T-helper 1 cell treated with Interleukin-12 subunit alpha and Interleukin-12 subunit beta and Interleukin-4 antibody, amounts not matched to agents 30 ng/mL and 1 ng/mL, for 36 hours (primary cell): ENCODE results near the gene TPT1. TPM values are rescaled to one million over a fixed set of nuclear protein-coding genes. Genes with fewer than 3 reads are reported as not detected.
"Not testable (repeated sequence)": the region's sequence is repeated elsewhere in the genome, so short reads cannot be mapped to it uniquely, and the experiment has no call there.

Experiments used
- intact Hi-C: fragments of 100-400 bp; cut with micrococcal nuclease; formaldehyde crosslinking; loops from one replicate; pipeline ENCODE4 v1.15.1; 2024
- total RNA-seq: library from RNA; stranded (reverse); gene quantifications from 2 replicates; pipeline ENCODE4 v1.2.3, GENCODE V29; 2022

Gene TPT1
- 4,192 and 4,203 TPM in 2 replicates for total RNA-seq

DNA sequence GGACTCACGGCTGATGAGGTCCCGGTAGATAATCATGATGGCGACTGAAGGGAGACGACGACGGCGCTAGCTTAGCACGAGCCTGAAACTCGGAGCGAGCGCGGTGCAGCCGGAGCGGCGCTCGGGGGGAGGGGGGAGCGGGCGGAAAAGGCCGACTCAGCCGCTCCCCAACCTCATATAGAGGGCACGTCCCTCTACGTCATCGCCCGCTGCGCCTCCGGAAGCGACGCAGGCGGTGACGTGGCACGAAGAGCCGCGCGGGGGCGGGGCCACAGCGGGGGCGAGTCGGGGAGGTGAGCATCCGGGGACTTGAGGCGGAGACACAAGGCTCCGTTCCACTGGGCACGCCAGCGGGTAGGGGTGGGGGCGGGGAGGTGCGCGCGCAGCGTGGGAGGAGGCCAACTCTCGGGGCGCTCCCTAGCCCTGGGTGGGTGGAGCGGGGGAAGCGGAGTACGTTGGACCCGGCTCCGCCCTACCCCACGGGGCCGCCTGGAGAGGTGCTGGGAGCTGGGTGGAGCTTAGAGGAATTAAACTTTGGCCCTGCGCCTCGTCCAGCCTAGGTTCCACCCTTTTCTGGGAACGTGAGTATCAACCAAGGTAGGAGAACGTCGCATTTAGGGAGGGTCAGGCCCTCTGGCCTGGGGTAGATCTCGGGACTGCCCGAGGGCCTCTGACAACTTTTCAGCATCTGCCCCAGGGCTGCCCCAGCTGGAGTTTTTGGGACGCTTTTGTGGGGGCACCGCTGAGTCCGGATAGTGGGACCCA, at the start of gene TPT1:
Gene TPT1, minus strand, starts transcription at position 150 of the 765 bp plus-strand sequence. Its CDS starts 114 bp downstream, at position 36.
- intact Hi-C loops = loop anchor here (1.0 to 5.0 kb wide), 15 partner anchors 16 to 1456 kb away; partner anchors contain the start of genes COG3, ESD, GPALPP1 and GTF2F2

DNA sequence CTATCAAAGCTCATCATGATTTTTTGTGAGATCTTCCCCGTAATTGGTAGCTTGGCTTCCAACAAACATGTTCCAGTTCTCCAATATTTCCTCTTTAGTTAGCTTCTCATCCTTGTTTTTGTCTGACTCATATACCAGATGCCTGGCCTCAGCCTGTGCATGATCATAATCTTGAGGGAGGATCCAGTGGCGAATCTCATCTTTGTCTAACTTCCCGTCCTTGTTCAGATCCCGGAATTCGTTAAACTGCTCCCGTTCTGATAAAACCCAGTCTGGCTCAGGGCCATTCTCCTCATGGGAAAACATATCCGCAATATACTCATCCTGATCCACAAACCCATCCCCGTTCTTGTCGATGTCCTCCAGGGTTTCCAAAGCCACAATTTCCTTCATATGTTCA, 49.4 kb upstream of the TPT1 start:
- intact Hi-C loops = loop anchor here (10.0 kb wide), 1 partner anchor 784 kb away; no protein-coding TSS in a partner anchor

DNA sequence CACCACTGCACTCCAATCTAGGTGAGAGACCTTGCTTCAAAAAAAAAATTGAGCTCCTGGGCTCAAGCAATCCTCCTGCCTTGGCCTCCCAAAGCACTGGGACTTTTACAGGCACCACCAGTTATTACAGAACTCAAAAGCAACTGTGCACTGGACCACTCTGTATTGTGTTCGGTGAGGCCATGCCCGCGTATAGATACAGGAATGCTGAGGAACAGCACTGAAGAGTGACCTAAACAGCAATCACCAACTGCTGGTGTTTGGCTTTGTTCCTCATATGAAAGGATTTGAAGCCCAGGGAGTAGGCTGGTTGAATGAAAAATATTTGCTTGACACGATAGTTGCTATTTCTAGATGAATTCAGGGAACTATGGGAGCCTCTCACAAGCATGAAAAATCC, 47.7 kb upstream of the TPT1 start:
- intact Hi-C loops = no loop called here

DNA sequence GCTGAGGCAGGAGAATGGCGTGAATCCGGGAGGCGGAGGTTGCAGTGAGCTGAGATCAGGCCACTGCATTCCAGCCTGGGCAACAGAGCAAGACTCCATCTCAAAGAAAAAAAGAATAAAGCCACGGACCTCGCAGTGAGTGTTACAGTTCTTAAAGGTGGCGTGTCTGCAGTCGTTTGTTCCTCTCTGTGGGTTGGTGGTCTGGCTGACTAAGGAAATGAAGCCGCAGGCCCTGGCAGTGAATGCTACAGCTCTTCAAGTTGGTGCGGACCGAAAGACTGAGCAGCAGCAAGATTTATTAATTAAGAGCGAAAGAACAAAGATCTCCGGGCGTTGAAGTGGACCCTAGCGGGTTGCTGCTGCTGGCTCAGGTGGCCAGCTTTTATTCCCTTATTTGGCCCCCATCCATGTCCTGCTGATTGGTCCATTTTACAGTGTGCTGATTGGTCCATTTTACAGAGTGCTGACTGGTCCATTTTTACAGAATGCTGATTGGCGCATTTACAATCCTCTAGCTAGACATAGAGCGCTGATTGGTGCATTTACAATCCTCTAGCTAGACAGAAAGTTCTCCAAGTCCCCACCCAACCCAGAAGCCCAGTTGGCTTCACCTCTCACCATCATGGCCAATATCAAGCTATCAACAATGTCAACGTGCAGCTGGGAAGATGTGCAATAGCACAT, 46.1 kb upstream of the TPT1 start:
- intact Hi-C loops = not testable (repeated sequence)

DNA sequence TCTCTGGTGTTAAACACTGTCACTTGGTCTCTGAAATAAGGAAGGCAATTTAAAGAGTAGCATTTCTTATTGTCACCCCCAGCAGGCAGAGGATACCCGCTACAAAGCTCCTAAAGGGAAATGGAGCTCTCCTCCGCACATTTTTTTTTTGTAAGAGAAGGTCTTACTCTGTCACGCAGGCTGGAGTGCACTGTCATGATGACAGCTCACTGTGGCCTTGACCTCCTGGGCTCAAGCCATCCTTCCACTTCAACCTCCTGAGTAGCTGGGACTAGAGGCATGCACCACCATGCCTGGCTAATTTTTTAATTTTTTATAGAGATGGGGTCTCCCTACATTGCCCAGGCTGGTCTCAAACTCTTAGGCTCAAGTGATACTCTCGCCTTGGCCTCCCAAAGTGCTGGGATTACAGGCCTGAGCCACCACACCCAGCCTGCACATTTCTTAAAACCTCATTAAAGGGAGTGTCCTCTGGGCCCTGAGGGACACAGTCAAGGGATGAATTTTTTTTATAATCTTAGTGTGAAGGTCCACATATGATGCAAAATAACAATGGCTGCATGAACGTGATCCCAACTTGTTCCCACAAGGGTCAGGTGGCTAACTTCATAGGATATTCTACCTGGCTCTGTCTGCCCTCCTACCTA, 45.0 kb upstream of the TPT1 start:
- intact Hi-C loops = no loop called here

DNA sequence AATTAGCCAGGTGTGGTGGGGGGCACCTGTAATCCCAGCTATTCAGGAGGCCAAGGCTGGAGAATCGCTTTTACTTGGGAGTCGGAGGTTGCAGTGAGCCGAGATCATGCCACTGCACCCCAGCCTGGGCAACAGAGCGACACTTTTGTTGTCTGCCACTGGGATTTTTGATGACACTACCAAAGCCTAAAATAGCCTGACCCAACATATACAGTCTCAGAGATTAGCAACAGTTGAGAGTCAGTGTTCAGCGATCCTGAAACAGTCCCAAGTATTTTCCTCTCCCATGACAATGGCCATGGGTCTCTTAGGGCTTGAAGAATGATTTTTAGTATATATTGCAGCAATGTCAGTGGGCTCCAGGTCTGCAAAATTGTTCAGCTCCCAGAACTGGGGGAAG, 44.3 kb upstream of the TPT1 start:
- intact Hi-C loops = no loop called here

DNA sequence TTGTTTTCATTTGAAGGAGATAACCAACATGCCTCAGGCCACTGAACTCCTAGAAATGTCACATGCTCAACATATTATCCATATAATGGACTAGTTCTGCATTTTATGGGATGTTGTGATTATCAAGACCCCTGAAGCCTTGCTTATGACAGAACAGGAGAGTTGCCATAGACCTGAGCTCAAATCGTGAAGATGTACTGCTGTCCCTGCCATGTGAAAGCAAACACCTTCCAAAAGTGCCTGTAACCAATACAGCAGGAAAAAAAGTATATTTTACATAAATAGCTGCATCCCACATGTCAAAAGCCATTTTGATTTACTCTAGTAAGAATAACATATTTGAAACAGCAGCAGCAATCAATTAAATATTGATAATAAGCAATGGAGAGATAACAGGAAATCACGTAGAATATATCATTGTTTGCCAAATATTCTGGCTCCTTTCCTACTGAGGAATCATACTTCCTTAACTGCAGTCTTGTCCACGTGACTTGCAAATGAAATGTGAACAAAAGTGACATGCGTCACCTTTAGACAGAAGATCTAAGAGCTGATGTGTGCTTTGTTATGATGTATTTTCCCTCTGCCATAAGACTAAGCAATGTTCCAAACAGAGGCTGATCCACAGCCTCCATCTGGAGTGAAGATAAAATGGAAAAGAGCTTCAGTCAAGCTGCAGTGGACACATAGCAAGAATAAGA, 43.6 kb upstream of the TPT1 start:
- intact Hi-C loops = no loop called here

DNA sequence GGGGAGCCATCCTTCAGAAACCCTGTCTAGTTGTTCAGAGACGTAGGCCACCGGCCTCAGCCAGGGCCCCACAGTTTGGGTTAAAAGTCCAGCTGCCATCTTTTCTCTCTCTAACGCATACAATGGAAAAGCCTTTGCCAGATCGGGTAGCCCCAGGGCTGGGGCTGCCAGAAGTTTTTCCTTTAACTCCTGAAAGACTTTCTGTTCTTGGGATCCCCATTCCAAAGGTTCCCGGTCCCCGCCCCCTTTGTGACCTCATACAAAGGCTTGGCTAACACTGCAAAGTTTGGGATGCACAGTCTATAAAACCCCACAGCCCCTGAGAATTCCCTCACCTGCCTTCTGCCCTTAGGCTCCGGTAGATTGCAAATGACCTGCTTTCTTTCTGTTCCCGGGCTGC, 41.8 kb upstream of the TPT1 start:
- intact Hi-C loops = not testable (repeated sequence)

DNA sequence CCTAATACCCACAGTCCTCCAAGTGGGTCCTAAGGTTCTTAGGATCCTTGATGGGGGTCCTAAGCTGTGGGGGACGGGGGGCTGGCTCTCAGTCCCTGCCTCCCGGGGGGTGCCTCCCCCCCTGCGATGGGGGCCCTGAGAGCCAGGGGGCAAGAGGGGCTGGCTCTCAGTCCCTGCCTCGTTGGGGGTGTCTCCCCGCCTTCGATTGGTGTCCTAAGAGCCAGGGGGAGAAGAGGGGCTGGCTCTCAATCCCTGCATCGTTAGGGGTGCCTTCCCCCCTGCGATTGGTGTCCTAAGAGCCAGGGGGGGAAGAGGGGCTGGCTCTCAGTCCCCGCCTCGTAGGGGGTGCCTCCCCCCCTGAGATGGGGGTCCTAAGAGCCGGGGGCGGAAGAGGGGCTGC, 40.2 kb upstream of the TPT1 start:
- intact Hi-C loops = no loop called here

DNA sequence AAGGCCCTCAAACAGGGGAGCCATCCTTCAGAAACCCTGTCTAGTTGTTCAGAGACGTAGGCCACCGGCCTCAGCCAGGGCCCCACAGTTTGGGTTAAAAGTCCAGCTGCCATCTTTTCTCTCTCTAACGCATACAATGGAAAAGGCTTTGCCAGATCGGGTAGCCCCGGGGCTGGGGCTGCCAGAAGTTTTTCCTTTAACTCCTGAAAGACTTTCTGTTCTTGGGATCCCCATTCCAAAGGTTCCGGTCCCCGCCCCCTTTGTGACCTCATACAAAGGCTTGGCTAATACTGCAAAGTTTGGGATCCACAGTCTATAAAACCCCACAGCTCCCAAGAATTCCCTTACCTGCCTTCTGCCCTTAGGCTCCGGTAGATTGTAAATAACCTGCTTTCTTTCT, 39.7 kb upstream of the TPT1 start:
- intact Hi-C loops = not testable (repeated sequence)

DNA sequence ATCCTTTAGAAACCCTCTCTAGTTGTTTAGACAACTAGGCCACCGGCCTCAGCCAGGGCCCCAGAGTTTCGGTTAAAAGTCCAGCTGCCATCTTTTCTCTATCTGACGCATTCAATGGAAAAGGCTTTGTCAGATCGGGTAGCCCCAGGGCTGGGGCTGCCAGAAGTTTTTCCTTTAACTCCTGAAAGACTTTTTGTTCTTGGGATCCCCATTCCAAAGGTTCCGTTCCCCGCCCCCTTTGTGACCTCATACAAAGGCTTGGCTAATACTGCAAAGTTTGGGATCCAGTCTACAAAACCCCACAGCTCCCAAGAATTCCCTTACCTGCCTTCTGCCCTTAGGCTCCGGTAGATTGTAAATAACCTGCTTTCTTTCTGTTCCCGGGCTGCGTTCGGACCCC, 38.5 kb upstream of the TPT1 start:
- intact Hi-C loops = not testable (repeated sequence)

DNA sequence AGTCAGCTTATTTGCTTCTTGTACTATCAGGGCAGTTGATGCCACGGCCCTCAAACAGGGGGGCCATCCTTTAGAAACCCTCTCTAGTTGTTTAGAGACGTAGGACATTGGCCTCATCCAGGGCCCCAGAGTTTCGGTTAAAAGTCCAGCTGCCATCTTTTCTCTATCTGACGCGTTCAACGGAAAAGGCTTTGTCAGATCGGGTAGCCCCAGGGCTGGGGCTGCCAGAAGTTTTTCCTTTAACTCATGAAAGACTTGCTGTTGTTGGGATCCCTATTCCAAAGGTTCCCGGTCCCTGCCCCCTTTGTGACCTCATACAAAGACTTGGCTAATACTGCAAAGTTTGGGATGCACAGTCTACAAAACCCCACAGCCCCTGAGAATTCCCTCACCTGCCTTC, 37.8 kb upstream of the TPT1 start:
- intact Hi-C loops = not testable (repeated sequence)

DNA sequence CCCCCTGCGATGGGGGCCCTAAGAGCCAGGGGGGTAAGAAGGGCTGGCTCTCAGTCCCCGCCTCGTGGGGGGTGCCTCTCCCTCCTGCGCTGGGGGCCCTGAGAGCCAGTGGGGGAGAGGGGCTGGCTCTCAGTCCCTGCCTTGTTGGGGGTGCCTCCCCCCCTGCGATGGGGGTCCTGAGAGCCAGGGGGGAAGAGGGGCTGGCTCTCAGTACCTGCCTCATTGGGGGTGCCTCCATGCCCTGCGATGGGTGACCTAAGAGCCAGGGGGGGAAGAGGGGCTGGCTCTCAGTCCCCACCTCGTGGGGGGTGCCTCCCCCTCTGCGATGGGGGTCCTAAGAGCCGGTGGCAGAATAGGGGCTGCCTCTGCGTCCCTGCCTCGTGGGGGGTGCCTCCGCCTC, 36.3 kb upstream of the TPT1 start:
- intact Hi-C loops = not testable (repeated sequence)

DNA sequence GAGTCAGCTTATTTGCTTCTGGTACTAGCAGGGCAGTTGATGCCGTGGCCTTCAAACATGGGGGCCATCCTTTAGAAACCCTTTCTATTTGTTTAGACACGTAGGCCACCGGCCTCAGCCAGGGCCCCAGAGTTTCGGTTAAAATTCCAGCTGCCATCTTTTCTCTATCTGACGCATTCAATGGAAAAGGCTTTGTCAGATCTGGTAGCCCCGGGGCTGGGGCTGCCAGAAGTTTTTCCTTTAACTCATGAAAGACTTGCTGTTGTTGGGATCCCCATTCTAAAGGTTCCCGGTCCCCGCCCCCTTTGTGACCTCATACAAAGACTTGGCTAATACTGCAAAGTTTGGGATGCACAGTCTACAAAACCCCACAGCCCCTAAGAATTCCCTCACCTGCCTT, 35.7 kb upstream of the TPT1 start:
- intact Hi-C loops = not testable (repeated sequence)

DNA sequence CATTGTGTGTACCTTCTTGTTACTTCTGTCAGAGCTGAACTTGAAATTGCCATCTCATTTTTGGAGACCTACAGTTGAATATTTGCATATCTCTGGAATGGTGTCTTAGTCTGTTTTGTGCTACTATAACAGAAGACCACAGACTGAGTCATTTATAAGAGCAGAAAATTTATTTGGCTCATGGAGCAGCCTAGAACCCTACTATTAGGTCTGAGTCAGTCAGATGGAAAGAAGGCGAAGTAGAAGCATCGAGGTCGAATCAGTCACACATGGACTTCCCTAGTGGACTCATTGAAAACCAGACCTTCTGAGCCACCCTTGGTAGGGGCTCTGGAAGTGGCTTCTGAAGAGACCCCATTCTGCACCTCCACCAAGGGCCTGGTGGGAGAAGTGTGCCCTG, 33.9 kb upstream of the TPT1 start:
- intact Hi-C loops = no loop called here

DNA sequence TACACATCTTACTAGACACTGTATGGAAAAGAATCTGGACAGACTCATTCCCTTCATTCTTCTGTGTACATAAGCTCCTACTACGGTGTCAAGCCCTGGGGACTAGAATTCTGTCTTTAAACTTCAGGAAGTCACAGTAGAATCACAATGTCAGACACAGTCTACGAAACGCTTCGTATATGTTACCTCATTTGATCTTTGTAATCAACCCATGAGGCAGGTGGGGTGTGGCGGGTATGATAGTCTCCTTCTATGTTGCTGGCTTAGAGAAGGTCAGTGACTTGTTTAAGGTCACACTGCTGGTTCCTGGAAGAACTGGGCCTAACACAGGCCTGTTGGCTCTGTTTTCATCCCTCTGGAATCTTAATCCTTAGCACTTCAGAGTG, 32.2 kb upstream of the TPT1 start:
- intact Hi-C loops = no loop called here

DNA sequence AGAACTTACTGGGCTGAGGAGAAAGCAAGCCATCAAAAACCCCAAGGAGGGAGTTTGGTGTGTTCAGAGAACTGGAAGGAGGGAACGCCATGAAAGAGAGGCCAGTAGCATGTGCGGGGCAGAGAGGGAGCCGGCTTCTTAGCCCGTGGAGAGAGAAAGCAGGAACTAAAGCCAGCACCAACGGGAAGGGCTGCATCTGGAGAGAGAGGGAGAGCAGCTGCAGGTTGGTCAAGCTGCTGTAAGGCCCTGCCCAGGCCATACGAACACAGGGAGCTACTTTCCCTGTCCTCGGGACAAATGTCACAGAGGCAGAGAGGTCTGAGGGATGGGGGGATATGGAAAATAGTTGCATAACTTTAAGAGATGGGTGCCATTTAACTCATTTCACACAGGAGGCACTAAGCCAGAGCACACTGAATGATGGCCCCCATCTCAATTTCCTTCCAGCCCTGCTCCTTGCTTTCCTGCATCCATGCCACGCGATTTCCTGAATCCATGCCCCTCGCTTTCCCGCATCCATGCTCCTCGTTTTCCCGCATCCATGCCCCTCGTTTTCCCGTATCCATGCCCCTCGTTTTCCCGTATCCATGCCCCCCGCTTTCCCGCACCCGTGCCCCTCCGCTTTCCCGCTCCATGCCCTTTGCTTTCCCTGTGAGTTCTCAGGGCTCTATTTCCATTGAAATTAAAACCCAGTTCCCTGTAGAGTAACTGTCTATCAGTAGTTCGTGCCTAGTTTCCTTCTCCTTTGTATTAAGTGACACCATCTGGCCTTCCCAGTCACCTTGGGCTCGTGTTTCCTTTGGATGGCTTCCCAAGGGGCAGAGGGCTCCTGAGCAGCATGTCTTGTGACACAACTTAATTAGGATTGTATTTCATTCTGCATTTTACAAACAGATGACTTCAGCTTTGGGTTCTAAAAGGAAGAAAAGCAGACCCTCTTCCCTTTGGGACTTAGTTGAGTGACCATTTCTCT, 31.5 kb upstream of the TPT1 start:
- intact Hi-C loops = no loop called here

DNA sequence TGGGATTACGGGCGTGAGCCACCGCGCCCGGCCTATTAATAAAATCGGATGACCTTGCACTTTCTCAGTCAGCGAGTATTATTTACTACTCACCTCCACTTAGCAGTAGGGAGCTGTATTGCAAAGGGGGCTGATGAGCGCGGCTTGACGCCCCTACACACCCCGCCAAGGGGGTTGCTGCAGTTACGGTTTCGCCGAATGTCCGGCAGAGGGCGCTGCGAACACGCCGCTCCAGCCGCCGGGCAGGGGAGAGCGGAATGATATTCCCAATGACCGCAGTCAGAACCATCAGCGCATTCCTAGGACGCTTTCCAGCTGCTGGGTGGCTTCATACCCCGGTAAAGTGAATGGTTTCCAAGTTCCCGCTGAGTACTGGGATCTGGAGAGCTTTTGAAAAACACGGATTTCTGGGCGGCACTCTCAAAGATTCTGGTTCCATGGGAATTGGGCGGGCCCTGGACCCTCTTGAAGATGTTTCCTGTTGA, 30.0 kb upstream of the TPT1 start:
- intact Hi-C loops = loop anchor here (1.0 to 2.0 kb wide), 4 partner anchors 46 to 140 kb away; partner anchors contain the start of gene COG3

DNA sequence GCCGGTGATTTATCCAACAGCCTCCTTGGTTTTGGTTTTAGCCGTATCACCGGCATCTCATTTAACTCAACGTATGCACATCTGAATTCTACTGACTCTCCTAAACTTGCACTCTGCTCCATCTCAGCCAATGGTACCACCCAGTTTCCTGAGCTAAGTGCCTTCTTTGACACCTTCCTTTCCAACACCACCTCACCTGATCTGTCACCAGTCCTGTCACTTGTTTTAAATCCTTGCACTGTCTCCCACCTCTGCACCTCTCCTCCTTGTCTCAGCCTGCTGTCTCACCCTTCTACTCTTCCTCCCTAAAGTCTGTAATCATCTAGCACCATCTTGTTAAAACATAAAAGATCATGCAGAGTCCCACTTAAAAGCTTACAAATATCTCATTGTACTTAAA, 28.1 kb upstream of the TPT1 start:
- intact Hi-C loops = loop anchor here (10.0 kb wide), 1 partner anchor 946 kb away; no protein-coding TSS in a partner anchor

DNA sequence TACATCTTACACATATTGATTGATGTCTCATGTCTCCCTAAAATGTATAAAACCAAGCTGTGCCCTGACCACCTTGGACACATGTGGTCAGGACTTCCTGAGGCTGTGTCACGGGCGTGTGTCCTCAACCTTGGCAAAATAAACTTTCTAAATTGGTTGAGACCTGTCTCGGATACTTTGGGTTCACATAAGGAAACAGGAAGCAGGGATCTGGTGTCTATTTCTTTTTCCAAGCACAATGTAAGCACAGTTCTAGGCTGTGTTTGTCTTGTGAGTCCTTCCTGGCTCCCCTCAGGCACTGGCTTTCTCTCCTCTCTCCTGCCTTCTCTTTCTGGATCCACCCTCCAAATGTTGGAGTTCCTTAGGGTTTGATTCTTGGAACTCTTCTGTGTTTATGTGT, 27.6 kb upstream of the TPT1 start:
- intact Hi-C loops = loop anchor here (10.0 kb wide), 1 partner anchor 946 kb away; no protein-coding TSS in a partner anchor
